ENCODE measurements around the gene GAPDH. TPM values are rescaled to one million over a fixed set of nuclear protein-coding genes. Genes with fewer than 3 reads are reported as not detected.

Gene GAPDH
- total RNA-seq, 6 experiments from 2014 or later = 6,263 to 7,539 (median 6,900) TPM

DNA sequence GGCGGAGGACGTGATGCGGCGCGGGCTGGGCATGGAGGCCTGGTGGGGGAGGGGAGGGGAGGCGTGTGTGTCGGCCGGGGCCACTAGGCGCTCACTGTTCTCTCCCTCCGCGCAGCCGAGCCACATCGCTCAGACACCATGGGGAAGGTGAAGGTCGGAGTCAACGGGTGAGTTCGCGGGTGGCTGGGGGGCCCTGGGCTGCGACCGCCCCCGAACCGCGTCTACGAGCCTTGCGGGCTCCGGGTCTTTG is 303 bp downstream of the GAPDH start:
- TF ChIP-seq, protein P1, sequence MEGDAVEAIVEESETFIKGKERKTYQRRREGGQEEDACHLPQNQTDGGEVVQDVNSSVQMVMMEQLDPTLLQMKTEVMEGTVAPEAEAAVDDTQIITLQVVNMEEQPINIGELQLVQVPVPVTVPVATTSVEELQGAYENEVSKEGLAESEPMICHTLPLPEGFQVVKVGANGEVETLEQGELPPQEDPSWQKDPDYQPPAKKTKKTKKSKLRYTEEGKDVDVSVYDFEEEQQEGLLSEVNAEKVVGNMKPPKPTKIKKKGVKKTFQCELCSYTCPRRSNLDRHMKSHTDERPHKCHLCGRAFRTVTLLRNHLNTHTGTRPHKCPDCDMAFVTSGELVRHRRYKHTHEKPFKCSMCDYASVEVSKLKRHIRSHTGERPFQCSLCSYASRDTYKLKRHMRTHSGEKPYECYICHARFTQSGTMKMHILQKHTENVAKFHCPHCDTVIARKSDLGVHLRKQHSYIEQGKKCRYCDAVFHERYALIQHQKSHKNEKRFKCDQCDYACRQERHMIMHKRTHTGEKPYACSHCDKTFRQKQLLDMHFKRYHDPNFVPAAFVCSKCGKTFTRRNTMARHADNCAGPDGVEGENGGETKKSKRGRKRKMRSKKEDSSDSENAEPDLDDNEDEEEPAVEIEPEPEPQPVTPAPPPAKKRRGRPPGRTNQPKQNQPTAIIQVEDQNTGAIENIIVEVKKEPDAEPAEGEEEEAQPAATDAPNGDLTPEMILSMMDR (IDR thresholded peaks at IDR 0.05) = no peak
- Mint-ChIP-seq H3K36me3 (ENCODE audit: low read depth) (peaks cover 59% of the 10 kb centered on the region), H3K9me3 (peaks cover 35% of the 10 kb centered on the region), H3K4me1 (ENCODE audit: low read depth) (peaks cover 66% of the 10 kb centered on the region), H3K27me3 (ENCODE audit: insufficient read depth) (peaks cover 68% of the 10 kb centered on the region), H3K4me3 (peak overlapping the region; percentile 95), H3K27ac (peak overlapping the region; percentile 100)
- DNase-seq = no peak

DNA sequence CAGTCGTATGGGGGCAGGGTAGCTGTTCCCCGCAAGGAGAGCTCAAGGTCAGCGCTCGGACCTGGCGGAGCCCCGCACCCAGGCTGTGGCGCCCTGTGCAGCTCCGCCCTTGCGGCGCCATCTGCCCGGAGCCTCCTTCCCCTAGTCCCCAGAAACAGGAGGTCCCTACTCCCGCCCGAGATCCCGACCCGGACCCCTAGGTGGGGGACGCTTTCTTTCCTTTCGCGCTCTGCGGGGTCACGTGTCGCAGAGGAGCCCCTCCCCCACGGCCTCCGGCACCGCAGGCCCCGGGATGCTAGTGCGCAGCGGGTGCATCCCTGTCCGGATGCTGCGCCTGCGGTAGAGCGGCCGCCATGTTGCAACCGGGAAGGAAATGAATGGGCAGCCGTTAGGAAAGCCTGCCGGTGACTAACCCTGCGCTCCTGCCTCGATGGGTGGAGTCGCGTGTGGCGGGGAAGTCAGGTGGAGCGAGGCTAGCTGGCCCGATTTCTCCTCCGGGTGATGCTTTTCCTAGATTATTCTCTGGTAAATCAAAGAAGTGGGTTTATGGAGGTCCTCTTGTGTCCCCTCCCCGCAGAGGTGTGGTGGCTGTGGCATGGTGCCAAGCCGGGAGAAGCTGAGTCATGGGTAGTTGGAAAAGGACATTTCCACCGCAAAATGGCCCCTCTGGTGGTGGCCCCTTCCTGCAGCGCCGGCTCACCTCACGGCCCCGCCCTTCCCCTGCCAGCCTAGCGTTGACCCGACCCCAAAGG is 804 bp downstream of the GAPDH start:
- Mint-ChIP-seq H3K27me3 (ENCODE audit: insufficient read depth) (peaks cover 72% of the 10 kb centered on the region), H3K4me1 (ENCODE audit: low read depth) (peaks cover 69% of the 10 kb centered on the region), H3K36me3 (ENCODE audit: low read depth) (peaks cover 54% of the 10 kb centered on the region), H3K27ac (peak overlapping the region; percentile 100), H3K9me3 (peaks cover 35% of the 10 kb centered on the region), H3K4me3 (peak overlapping the region; percentile 95)
- TF ChIP-seq, protein P1 (IDR thresholded peaks at IDR 0.05) = no peak
- DNase-seq = peak; percentile 74

DNA sequence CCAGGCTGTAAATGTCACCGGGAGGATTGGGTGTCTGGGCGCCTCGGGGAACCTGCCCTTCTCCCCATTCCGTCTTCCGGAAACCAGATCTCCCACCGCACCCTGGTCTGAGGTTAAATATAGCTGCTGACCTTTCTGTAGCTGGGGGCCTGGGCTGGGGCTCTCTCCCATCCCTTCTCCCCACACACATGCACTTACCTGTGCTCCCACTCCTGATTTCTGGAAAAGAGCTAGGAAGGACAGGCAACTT is 1.3 kb downstream of the GAPDH start:
- H3K4me1 Mint-ChIP-seq (ENCODE audit: low read depth) = peaks cover 69% of the 10 kb centered on the region
- H3K9me3 Mint-ChIP-seq = peaks cover 35% of the 10 kb centered on the region
- peak overlapping the region; percentile 95 for H3K4me3 Mint-ChIP-seq
- H3K27me3 Mint-ChIP-seq (ENCODE audit: insufficient read depth) = peaks cover 76% of the 10 kb centered on the region
- H3K27ac Mint-ChIP-seq = peak overlapping the region; percentile 100
- TF ChIP-seq, protein P1 (IDR thresholded peaks at IDR 0.05) = no peak
- DNase-seq = no peak
- peaks cover 51% of the 10 kb centered on the region for H3K36me3 Mint-ChIP-seq (ENCODE audit: low read depth)

DNA sequence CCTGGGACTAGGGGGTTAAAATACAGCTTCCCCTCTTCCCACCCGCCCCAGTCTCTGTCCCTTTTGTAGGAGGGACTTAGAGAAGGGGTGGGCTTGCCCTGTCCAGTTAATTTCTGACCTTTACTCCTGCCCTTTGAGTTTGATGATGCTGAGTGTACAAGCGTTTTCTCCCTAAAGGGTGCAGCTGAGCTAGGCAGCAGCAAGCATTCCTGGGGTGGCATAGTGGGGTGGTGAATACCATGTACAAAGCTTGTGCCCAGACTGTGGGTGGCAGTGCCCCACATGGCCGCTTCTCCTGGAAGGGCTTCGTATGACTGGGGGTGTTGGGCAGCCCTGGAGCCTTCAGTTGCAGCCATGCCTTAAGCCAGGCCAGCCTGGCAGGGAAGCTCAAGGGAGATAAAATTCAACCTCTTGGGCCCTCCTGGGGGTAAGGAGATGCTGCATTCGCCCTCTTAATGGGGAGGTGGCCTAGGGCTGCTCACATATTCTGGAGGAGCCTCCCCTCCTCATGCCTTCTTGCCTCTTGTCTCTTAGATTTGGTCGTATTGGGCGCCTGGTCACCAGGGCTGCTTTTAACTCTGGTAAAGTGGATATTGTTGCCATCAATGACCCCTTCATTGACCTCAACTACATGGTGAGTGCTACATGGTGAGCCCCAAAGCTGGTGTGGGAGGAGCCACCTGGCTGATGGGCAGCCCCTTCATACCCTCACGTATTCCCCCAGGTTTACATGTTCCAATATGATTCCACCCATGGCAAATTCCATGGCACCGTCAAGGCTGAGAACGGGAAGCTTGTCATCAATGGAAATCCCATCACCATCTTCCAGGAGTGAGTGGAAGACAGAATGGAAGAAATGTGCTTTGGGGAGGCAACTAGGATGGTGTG is 1.9 kb downstream of the GAPDH start:
- Mint-ChIP-seq H3K4me1 (ENCODE audit: low read depth) (peaks cover 69% of the 10 kb centered on the region), H3K27ac (peak overlapping the region; percentile 100), H3K36me3 (ENCODE audit: low read depth) (peaks cover 48% of the 10 kb centered on the region), H3K9me3 (peaks cover 35% of the 10 kb centered on the region), H3K4me3 (peak overlapping the region; percentile 95), H3K27me3 (ENCODE audit: insufficient read depth) (peaks cover 75% of the 10 kb centered on the region)
- no peak for DNase-seq
- TF ChIP-seq, protein P1 (IDR thresholded peaks at IDR 0.05) = no peak

DNA sequence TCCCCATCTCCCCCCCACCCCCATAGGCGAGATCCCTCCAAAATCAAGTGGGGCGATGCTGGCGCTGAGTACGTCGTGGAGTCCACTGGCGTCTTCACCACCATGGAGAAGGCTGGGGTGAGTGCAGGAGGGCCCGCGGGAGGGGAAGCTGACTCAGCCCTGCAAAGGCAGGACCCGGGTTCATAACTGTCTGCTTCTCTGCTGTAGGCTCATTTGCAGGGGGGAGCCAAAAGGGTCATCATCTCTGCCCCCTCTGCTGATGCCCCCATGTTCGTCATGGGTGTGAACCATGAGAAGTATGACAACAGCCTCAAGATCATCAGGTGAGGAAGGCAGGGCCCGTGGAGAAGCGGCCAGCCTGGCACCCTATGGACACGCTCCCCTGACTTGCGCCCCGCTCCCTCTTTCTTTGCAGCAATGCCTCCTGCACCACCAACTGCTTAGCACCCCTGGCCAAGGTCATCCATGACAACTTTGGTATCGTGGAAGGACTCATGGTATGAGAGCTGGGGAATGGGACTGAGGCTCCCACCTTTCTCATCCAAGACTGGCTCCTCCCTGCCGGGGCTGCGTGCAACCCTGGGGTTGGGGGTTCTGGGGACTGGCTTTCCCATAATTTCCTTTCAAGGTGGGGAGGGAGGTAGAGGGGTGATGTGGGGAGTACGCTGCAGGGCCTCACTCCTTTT is 2.7 kb downstream of the GAPDH start:
- Mint-ChIP-seq H3K4me3 (peak overlapping the region; percentile 95), H3K9me3 (peaks cover 35% of the 10 kb centered on the region), H3K27ac (peak overlapping the region; percentile 100), H3K27me3 (ENCODE audit: insufficient read depth) (peaks cover 75% of the 10 kb centered on the region), H3K4me1 (ENCODE audit: low read depth) (peaks cover 69% of the 10 kb centered on the region), H3K36me3 (ENCODE audit: low read depth) (peaks cover 44% of the 10 kb centered on the region)
- DNase-seq = no peak
- TF ChIP-seq, protein P1 (IDR thresholded peaks at IDR 0.05) = no peak
